ENCODE data around the gene CSRP2. TPM values are rescaled to one million over a fixed set of nuclear protein-coding genes. Genes with fewer than 3 reads are reported as not detected.

Gene CSRP2
- total RNA-seq, 2 experiments from 2014 or later: 1.8 to 2.0 TPM

DNA sequence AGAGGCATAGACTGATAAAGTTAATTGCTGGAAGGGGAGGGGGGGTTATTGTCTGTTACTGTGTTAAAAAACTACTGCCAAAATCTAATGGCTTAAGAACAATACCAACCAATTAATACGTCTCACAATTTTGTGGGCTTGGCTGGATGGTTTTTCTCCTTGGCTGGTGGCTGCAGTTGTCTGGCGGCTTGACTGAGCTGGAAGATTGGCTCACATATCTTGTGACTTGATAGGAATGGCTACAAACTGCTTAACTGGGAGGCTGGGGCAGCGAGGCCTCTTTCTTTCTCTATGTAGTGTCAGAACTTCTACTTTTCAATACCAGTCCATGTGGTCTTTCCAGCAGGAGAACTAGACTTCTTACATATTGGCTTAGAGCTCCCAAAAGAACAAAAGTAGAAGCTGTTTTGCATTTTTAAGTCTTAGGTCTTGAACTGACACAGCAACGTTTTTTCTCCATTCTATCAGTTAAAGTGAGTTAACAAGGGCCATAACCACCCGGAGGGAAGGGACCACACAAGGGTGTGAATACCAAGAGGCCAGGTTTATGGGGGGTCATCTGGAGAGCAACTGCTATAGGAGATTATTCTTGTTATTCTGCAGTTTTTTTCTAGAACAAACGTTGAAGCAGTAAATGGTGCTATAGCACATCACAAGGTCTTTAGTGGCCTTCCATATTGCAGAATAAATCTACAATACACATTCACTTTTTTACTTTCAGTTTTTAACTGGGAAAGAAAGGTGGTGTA, 68.0 kb downstream of the CSRP2 start:
- ChIA-PET CTCF (no interaction called here), POLR2A (no interaction called here)
- ATAC-seq (no peak), DNase-seq (no peak)
- Mint-ChIP-seq H3K4me1 (no peaks in the 10 kb centered on the region), H3K9me3 (ENCODE audit: low read depth) (no peaks in the 10 kb centered on the region), H3K27ac (no peak overlapping the region), H3K36me3 (ENCODE audit: low read depth) (peaks cover 5% of the 10 kb centered on the region), H3K27me3 (no peaks in the 10 kb centered on the region), H3K4me3 (no peak overlapping the region)
- intact Hi-C loops (cut with DNase I, micrococcal nuclease): no loop called here

Other genes with a start within 250 kb of the CSRP2 start
- gene ZDHHC17, start 114.9 kb downstream of the CSRP2 start, total RNA-seq: 10 to 100 TPM; 17.6 to 22.7 TPM
- 1 to 10 TPM; 6.0 to 7.8 TPM for gene E2F7, start 186.6 kb upstream of the CSRP2 start, total RNA-seq

Data from activated CD4-positive, alpha-beta T cell treated with anti-CD3 and anti-CD28 coated beads for 36 hours (primary cell).